GM12872 (cell line): ENCODE results near the gene BLACAT1.

Source experiments
- CTCF ChIP-seq: IDR thresholded peaks from 3 replicates; pipeline ENCODE4 v1.5.1; 2011; ENCODE audit warnings: low read depth, mild to moderate bottlenecking, low read length, moderate library complexity; ENCODE audit not compliant: insufficient read depth

Gene BLACAT1

DNA sequence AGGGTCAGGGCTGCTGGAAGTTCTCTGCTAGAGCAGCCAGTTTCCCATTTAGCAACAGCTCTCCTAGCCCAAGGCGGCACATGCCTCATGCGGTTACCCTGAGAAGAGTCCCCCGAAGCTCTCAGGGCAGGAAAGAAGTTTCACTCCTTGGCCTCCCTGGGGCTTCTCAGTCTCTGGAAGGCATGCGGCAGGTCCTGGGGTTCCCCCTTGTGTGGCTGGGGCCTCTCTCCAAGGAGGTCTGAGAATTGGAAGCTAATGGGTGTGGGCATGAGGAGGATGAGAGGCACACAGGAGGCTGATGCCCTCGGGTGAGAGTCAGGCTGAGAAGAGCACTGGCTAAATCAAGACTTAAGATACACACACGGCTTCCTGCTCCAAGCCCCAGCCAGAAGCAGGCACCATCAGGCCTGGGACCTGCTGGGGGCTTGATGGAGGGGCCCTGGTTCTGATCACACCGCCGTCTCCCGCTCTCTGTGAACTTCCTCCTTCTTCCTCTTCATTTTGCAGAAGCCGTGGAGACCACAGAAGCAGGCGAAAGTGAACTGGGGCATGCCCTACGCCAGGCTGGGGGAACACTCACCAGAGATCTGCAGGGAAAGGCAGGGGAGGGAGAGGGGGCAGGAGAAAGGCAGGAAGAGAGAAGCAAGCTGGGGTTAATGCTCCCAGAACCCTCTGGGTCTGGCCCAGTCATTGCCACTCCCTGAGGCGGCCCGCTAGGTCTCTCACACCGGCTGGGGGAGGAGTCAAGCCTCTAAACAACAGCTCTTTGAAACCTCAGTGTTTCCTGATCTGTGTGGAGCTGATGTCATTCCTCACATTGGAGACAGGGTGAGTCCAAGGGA is 15.1 kb downstream of the BLACAT1 start:
- TF ChIP-seq CTCF: no peak

- no peak for TF ChIP-seq CTCF
These were observed 15.7 kb downstream of the BLACAT1 start for GRCh38 chr1:205440121-205440475.

- TF ChIP-seq CTCF: peak; percentile 31; the same call in 1 of the 3 replicates
These were observed 17.4 kb downstream of the BLACAT1 start for GRCh38 chr1:205438213-205439158.

GRCh38 chr1:205437570-205437969 is 18.3 kb downstream of the BLACAT1 start:
- no peak for TF ChIP-seq CTCF

DNA sequence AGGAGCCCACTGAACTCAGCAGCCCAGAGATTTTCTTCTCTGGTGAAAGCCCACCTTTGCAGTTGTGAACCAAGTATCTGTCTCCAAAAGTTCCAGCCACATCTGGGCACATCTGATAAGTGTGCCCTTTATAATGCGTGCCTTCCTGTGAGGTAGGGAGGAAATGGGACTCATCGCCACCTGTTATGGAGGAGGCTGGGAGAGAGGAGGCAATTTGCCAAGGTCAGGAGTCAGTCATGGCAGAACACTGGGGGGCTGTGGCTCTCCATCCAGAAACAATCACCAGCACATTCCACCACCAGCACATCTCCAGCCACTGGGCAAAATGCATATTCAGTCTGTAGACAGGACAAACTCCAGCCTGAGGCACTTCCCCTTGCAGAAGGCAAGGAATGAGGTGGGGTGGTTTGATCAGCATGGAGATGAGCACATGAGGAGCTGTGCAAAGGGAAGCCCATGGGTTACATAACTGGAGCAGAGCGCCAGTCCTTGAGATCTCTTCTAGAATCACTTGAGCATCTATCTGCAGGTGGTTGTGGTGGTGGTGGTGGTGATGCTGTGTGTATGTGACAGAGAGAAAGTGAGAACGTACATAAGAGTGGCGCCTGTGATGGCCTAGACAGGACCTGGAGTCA is 19.0 kb downstream of the BLACAT1 start:
- no peak for TF ChIP-seq CTCF

- TF ChIP-seq CTCF: no peak
These were observed 20.0 kb downstream of the BLACAT1 start for GRCh38 chr1:205435578-205436573.
